GM10266 (cell line): ENCODE measurements around the gene PTPN4.

Experiments
- DNase-seq: peaks from one replicate; pipeline ENCODE4 v3.0.0; 2012; ENCODE audit errors: extremely low spot score
- TF ChIP-seq, protein P1 (sequence below): IDR thresholded peaks from 2 replicates; pipeline ENCODE4 v1.5.1; 2012; ENCODE audit warnings: mild to moderate bottlenecking, low read depth; ENCODE audit not compliant: control insufficient read depth, insufficient read depth; ENCODE audit errors: missing control alignments

PTPN4 gene

DNA sequence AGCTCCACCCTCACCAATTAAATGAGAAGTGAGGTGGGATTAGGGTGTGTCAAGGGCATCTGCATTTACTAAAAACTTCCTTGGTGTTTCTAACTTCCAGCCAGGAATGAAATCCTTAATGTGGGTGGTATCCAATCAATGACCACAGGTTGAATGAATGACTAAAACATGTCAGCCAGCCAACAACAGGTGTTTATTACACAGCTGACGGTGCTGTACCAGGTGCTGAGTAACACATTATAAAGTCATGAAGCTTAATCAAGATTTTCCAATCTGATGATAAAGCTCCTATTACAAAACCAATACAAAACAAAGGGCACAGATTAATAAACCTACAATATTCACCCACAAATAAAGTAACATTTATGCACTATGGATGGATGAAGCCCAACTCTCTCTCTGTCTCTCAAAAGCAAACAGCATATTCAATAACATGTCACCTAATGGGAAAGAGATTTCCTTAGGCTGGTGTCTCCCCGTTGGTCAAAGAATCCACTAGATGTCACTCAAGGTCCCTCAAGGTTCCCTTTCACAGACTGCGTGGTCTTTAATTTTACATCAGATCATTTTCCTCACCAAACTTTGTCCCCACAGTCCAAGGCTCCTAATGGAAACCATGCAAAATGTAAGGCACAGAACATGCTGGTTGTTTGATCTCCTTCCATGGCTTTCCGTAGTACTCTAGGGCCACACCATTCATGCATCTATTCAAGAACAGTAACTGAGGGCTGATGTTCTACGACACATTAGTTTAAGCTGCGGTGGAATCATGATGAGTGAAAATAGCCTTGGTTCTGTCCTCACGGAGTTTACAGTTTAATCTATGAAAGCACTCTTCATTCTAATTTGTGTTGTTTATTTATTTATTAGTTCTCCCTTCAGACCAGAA, 6.4 kb upstream of the PTPN4 start:
- peak; percentile 43 for DNase-seq
- TF ChIP-seq, protein P1, sequence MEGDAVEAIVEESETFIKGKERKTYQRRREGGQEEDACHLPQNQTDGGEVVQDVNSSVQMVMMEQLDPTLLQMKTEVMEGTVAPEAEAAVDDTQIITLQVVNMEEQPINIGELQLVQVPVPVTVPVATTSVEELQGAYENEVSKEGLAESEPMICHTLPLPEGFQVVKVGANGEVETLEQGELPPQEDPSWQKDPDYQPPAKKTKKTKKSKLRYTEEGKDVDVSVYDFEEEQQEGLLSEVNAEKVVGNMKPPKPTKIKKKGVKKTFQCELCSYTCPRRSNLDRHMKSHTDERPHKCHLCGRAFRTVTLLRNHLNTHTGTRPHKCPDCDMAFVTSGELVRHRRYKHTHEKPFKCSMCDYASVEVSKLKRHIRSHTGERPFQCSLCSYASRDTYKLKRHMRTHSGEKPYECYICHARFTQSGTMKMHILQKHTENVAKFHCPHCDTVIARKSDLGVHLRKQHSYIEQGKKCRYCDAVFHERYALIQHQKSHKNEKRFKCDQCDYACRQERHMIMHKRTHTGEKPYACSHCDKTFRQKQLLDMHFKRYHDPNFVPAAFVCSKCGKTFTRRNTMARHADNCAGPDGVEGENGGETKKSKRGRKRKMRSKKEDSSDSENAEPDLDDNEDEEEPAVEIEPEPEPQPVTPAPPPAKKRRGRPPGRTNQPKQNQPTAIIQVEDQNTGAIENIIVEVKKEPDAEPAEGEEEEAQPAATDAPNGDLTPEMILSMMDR: peak; percentile 71

DNA sequence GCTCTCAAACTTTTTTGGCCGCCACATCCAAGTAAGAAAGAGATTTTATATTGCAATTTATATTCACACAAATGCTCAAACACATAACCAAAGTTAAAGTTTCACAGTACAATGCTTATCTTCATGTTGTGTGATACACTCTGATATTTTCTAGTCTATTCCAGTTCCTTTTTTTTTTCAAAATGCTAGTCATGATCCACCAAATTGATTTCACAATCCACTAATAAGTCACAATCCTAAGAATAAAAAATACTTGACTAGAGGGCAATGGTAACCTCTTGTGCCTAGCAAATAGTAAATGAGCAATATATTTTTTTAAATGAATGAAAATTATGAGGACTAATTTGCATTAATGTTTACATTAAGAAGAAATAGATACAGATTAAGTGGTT, 5.8 kb upstream of the PTPN4 start:
- DNase-seq: no peak
- TF ChIP-seq, protein P1: no peak

GRCh38 chr2:119755906-119756305, 3.8 kb upstream of the PTPN4 start:
- no peak for DNase-seq
- TF ChIP-seq, protein P1: no peak

DNA sequence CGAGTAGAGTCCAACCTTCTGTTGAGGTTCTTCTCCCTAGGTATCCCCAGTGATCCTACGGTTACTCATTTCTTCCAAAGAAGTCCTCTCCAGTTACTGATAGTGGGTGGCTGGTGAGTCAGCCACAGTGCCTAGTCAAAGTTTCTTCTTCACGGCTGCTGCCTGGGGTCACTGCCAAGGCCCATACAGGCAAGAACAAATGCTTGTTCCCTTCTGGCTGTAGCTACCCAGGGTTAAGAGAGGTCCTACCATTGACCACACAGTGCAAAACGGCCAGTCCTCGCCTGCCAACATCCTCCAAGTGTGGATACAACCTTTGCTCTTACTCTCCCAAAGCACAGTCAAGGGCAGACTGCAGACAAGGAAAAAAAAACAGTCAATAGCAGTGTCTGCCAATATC, 2.9 kb upstream of the PTPN4 start:
- TF ChIP-seq, protein P1: no peak
- no peak for DNase-seq

DNA sequence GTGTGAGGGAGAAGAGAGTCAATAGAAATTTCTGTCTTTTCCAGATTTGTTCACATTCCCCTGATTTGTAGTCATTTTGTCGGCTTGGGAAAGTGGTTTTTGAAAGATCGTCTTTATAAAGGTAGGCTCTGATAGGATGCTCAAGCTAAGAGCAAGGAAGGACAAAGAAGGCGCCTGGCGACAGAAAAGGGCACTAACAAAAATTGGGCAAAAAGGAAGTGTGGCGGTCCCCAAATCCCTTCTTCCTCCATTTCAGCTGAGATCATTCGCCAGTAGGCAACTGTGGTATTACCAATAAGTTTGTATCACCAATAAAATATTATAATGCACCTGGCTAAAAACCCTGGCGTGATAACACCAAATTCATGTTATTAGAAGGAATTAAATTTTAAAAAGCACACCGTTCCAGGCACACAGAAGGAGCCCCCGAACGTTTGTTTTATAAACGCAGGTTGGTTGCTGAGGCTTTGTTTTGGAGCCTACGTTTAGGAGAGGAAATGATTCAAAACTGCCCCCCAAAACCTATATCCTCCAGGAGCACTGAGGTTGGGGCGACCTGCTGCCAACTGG, 756 bp upstream of the PTPN4 start:
- TF ChIP-seq, protein P1: no peak
- no peak for DNase-seq

GRCh38 chr2:119760237-119760955, 674 bp downstream of the PTPN4 start:
- DNase-seq: no peak
- TF ChIP-seq, protein P1: no peak

DNA sequence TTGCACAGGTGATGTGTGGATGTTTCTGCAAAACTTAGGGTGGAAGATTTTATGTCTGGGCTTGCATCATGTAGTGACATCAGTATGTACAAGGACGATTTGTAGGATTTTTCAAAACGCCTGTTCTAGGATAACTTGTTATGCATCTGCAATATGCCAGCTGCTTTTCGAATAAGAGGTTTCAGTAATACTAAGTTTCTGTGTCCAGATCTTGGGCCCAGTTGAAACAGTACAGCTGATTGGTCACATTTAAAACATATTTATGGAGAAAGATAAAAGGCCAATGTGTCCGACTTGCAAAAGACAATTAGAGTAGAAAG, 1.2 kb downstream of the PTPN4 start:
- peak; percentile 23 for DNase-seq
- TF ChIP-seq, protein P1: no peak
